HCT116 (cell line): ENCODE measurements around the gene SEMA3C. TPM values are rescaled to one million over a fixed set of nuclear protein-coding genes. Genes with fewer than 3 reads are reported as not detected.

Experiments
- ATAC-seq: fragments of 200-7000 bp; cut with Tn5 transposase; 2 replicates; pipeline ENCODE4 v1.9.1; 2020; ENCODE audit warnings: mild to moderate bottlenecking, moderate library complexity
- BruUV-seq: library from RNA; stranded (reverse); fragments of 400-500 nt; replicated peaks from 2 replicates; lab custom pipeline; 2021; lab: Mats Ljungman, UMichigan
- CTCF ChIA-PET: fragments of 300-600 bp; sonication (Branson Sonifier 250); formaldehyde crosslinking; loops from one replicate; lab custom pipeline; 2021; ENCODE audit warnings: antibody characterized with exemption; lab: Charles Lee
- POLR2A ChIA-PET: fragments of 300-600, 350-600 bp; sonication (Branson Sonifier 250); formaldehyde crosslinking; loops from one replicate; lab custom pipeline; 2021; ENCODE audit warnings: antibody characterized with exemption; lab: Charles Lee
- RAD21 ChIA-PET, 2 experiments: fragments of 300-600 bp; sonication (Branson Sonifier 250); formaldehyde crosslinking; loops; one replicate each; lab custom pipeline; 2023; ENCODE audit warnings: low total read pairs in 2 of 2; ENCODE audit not compliant: uncharacterized antibody in 2 of 2, unreplicated experiment in 2 of 2, low non-redundant PET in 1 of 2; lab: Charles Lee
- DNase-seq: peaks from one replicate; pipeline ENCODE4 v3.0.0-alpha.2; 2010; ENCODE audit warnings: low read depth, low spot score
- H2AFZ ChIP-seq: fragments of 200-600 bp; shearing (Covaris generic), sonication (generic); 2 replicates; pipeline ENCODE4 v1.6.1; 2017; ENCODE audit warnings: low read depth, mixed run types, mixed read lengths, antibody characterized with exemption, low read length; ENCODE audit not compliant: poor library complexity, severe bottlenecking
- H3K27ac ChIP-seq: 2 replicates; pipeline ENCODE4 v1.5.1; 2012; ENCODE audit warnings: low read depth, low read length
- H3K27me3 ChIP-seq: fragments of 200-600 bp; sonication (generic); 2 replicates; pipeline ENCODE4 v1.6.1; 2016; ENCODE audit warnings: mixed run types, low read length, mixed read lengths; ENCODE audit not compliant: insufficient read depth
- H3K36me3 ChIP-seq, 2 experiments: fragments of 200-500 bp in 1 of 2; fragments of 200-600 bp in 1 of 2; sonication (Bioruptor generic) in 1 of 2; sonication (generic) in 1 of 2; 2 replicates each; pipeline versions ENCODE4 v1.5.1 to v1.6.1; 2014 to 2016; ENCODE audit warnings: low read length in 2 of 2, inconsistent platforms in 1 of 2, mixed read lengths in 1 of 2, mixed run types in 1 of 2; ENCODE audit not compliant: insufficient read depth in 2 of 2, control insufficient read depth in 1 of 2
- H3K4me1 ChIP-seq, 2 experiments: fragments of 200-600 bp in 1 of 2; sonication (generic) in 1 of 2; 2 replicates each; pipeline versions ENCODE4 v1.5.1 to v1.6.1; 2012 to 2017; ENCODE audit warnings: low read length in 2 of 2, inconsistent platforms in 1 of 2, mild to moderate bottlenecking in 1 of 2, mixed read lengths in 1 of 2, mixed run types in 1 of 2, moderate library complexity in 1 of 2; ENCODE audit not compliant: insufficient read depth in 2 of 2, control insufficient read depth in 1 of 2
- H3K4me2 ChIP-seq: fragments of 200-600 bp; sonication (generic); 2 replicates; pipeline ENCODE4 v1.6.1; 2017; ENCODE audit warnings: mixed run types, low read length, mixed read lengths
- H3K4me3 ChIP-seq, 2 experiments: fragments of 200-600 bp in 1 of 2; sonication (generic) in 1 of 2; replicated peaks in 1 of 2; 2 replicates each; pipeline ENCODE4 v1.5.1; 2011 to 2016; ENCODE audit warnings: low read length in 2 of 2, control low read depth in 1 of 2, low read depth in 1 of 2, mild to moderate bottlenecking in 1 of 2, mixed read lengths in 1 of 2, mixed run types in 1 of 2
- H3K79me2 ChIP-seq: fragments of 200-600 bp; sonication (generic); 2 replicates; pipeline ENCODE4 v1.6.1; 2017; ENCODE audit warnings: mild to moderate bottlenecking, mixed run types, low read length, moderate library complexity, mixed read lengths; ENCODE audit not compliant: insufficient read depth
- H3K9ac ChIP-seq: fragments of 200-600 bp; sonication (generic); 2 replicates; pipeline ENCODE4 v1.6.1; 2016; ENCODE audit warnings: low read length, mixed read lengths
- H3K9me2 ChIP-seq: fragments of 200-600 bp; sonication (generic), shearing (Covaris generic); 2 replicates; pipeline ENCODE4 v1.6.1; 2017; ENCODE audit warnings: mixed run types, mild to moderate bottlenecking, moderate library complexity; ENCODE audit not compliant: insufficient read depth
- H3K9me3 ChIP-seq, 2 experiments: fragments of 200-500 bp in 1 of 2; fragments of 200-600 bp in 1 of 2; sonication (Bioruptor generic) in 1 of 2; sonication (generic) in 1 of 2; 2 replicates each; pipeline ENCODE4 v1.6.1; 2014 to 2017; ENCODE audit warnings: low read length in 2 of 2, mixed read lengths in 2 of 2, inconsistent platforms in 1 of 2, low read depth in 1 of 2, mild to moderate bottlenecking in 1 of 2, mixed run types in 1 of 2, moderate library complexity in 1 of 2; ENCODE audit not compliant: control insufficient read depth in 1 of 2, insufficient read depth in 1 of 2
- H4K20me1 ChIP-seq: fragments of 200-600 bp; sonication (generic), shearing (Covaris generic); 2 replicates; pipeline ENCODE4 v1.6.1; 2017; ENCODE audit warnings: mixed run types, mild to moderate bottlenecking, moderate library complexity; ENCODE audit not compliant: insufficient read depth
- ATF3 ChIP-seq: IDR thresholded peaks from 2 replicates; pipeline ENCODE4 v1.6.1; 2012
- CEBPB ChIP-seq: IDR thresholded peaks from 2 replicates; pipeline ENCODE4 v1.6.1; 2012; ENCODE audit warnings: low read depth
- CTCF ChIP-seq, 3 experiments: fragments of 200-600 bp in 1 of 3; sonication (generic) in 1 of 3; IDR thresholded peaks in 2 of 3; conservative IDR thresholded peaks in 1 of 3; 2 replicates each; pipeline ENCODE4 v1.5.1; 2012 to 2017; ENCODE audit warnings: low read depth in 2 of 3, low read length in 2 of 3, antibody characterized with exemption in 1 of 3, borderline replicate concordance in 1 of 3, control low read depth in 1 of 3, mild to moderate bottlenecking in 1 of 3, mixed read lengths in 1 of 3, mixed run types in 1 of 3, moderate library complexity in 1 of 3; ENCODE audit not compliant: insufficient read depth in 1 of 3
- EGR1 ChIP-seq: IDR thresholded peaks from 2 replicates; pipeline ENCODE4 v1.6.1; 2012; ENCODE audit warnings: low read depth
- ELF1 ChIP-seq: IDR thresholded peaks from 2 replicates; pipeline ENCODE4 v1.6.1; 2012; ENCODE audit warnings: low read depth, borderline replicate concordance
- EZH2 ChIP-seq: fragments of 200-600 bp; sonication (generic); IDR thresholded peaks from 2 replicates; pipeline ENCODE4 v1.6.1; 2017; ENCODE audit warnings: antibody characterized with exemption, mixed run types
- EZH2phosphoT487 ChIP-seq: fragments of 200-600 bp; IDR thresholded peaks from 2 replicates; pipeline ENCODE4 v1.6.1; 2018; ENCODE audit warnings: antibody characterized with exemption, borderline replicate concordance
- POLR2A ChIP-seq: IDR thresholded peaks from 2 replicates; pipeline ENCODE4 v1.7.0; 2011; ENCODE audit warnings: borderline replicate concordance; ENCODE audit not compliant: insufficient read depth, insufficient read length; ENCODE audit errors: extremely low read depth
- POLR2AphosphoS5 ChIP-seq: IDR thresholded peaks from 2 replicates; pipeline ENCODE4 v1.6.1; 2011; ENCODE audit warnings: mild to moderate bottlenecking, low read depth, low read length, moderate library complexity
- SP1 ChIP-seq: IDR thresholded peaks from 2 replicates; pipeline ENCODE4 v1.6.1; 2012; ENCODE audit warnings: low read depth
- SRF ChIP-seq: IDR thresholded peaks from 2 replicates; pipeline ENCODE4 v1.6.1; 2012; ENCODE audit warnings: low read depth
- YY1 ChIP-seq: IDR thresholded peaks from 2 replicates; pipeline ENCODE4 v1.6.1; 2011; ENCODE audit warnings: low read length, low read depth, moderate library complexity, mild to moderate bottlenecking; ENCODE audit not compliant: insufficient replicate concordance; ENCODE audit errors: extremely low read depth
- ZBTB33 ChIP-seq: IDR thresholded peaks from 2 replicates; pipeline ENCODE4 v1.6.1; 2011; ENCODE audit warnings: mild to moderate bottlenecking, low read length, moderate library complexity; ENCODE audit not compliant: insufficient replicate concordance; ENCODE audit errors: extremely low read depth
- ZNF274 ChIP-seq: fragments of 200-500 bp; sonication (Bioruptor generic); IDR thresholded peaks from 2 replicates; pipeline ENCODE4 v1.6.1; 2014; ENCODE audit warnings: mild to moderate bottlenecking, low read depth, low read length, inconsistent platforms
- intact Hi-C: fragments of 100-400 bp; cut with micrococcal nuclease; formaldehyde crosslinking; loops from 2 replicates; pipeline ENCODE4 v1.10.0; 2022
- total RNA-seq: library from RNA; stranded (reverse); gene quantifications from one replicate; pipeline ENCODE4 v1.2.1, GENCODE V29; 2021; ENCODE audit not compliant: unreplicated experiment
- TF ChIP-seq, protein P1 (sequence below): IDR thresholded peaks from 2 replicates; pipeline ENCODE4 v1.6.1; 2012

SEMA3C gene
- total RNA-seq, 1 experiment from 2014 or later = 25.3 TPM

DNA sequence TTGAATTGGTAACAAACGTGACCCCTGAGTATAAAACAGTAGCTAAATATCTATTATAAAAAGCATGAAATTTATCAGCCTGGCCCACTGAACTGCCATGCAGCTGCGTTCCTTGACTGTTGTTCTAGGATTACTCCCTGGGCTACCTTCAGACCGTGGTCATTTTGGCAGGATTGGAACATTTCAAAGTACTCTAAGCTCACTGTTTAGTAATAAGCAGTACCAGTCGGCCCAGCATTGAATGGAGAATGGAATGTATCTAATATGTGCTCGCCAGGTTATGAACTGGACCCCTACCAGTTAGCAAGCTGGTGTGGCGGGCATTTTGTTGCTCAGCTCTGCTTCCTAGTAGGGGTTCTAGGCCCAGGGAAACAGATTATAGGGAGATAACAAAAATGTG lies 112.2 kb downstream of the SEMA3C start:
- Histone ChIP-seq H2AFZ (no peak overlapping the region), H3K27ac (no peak overlapping the region), H3K4me2 (no peak overlapping the region), H3K4me3 (no peak overlapping the region), H3K79me2 (no peaks in the 10 kb centered on the region), H3K36me3 (no peaks in the 10 kb centered on the region; a peak in 1 of 4 replicates), H3K4me1 (peaks cover 3 to 17% of the 10 kb centered on the region in 2 experiments; a peak in 3 of 4 replicates), H3K9ac (no peak overlapping the region), H4K20me1 (no peaks in the 10 kb centered on the region), H3K27me3 (no peaks in the 10 kb centered on the region), H3K9me3 (no peaks in the 10 kb centered on the region), H3K9me2 (no peaks in the 10 kb centered on the region)
- no TSS peak for BruUV-seq
- DNase-seq = no peak
- no peak for TF ChIP-seq SP1
- TF ChIP-seq CEBPB = no peak
- TF ChIP-seq EGR1 = no peak
- no peak for TF ChIP-seq POLR2AphosphoS5
- TF ChIP-seq EZH2phosphoT487 = no peak
- no peak for TF ChIP-seq ATF3
- no peak for TF ChIP-seq ZNF274
- ChIA-PET CTCF (no interaction called here), POLR2A (interaction anchor here (0.6 kb wide), 1 partner anchor 803 kb away, joined by 3 read pairs; no protein-coding TSS in a partner anchor), RAD21 (no interaction called here)
- intact Hi-C loops = no loop called here
- no peak for ATAC-seq

- no peak for DNase-seq
- intact Hi-C loops = no loop called here
- POLR2A ChIA-PET = no interaction called here
- no peak overlapping the region for H3K4me2 ChIP-seq
- no TSS peak for BruUV-seq
- CTCF ChIA-PET = no interaction called here
- no peaks in the 10 kb centered on the region for H3K27me3 ChIP-seq
- H3K4me3 ChIP-seq = no peak overlapping the region
- no peak overlapping the region for H3K9ac ChIP-seq
- no peak overlapping the region for H3K27ac ChIP-seq
- H3K9me3 ChIP-seq = no peaks in the 10 kb centered on the region
- RAD21 ChIA-PET = no interaction called here
- no peaks in the 10 kb centered on the region for H3K79me2 ChIP-seq
- no peak overlapping the region for H2AFZ ChIP-seq
- H4K20me1 ChIP-seq = no peaks in the 10 kb centered on the region
- no peak for ATAC-seq
- peaks cover 3 to 17% of the 10 kb centered on the region in 2 experiments; a peak in 3 of 4 replicates for H3K4me1 ChIP-seq
- no peaks in the 10 kb centered on the region for H3K9me2 ChIP-seq
- no peaks in the 10 kb centered on the region; a peak in 1 of 4 replicates for H3K36me3 ChIP-seq
- TF ChIP-seq ZBTB33 (no peak), ELF1 (no peak), EZH2 (no peak), YY1 (no peak), EZH2phosphoT487 (no peak), ATF3 (no peak), SRF (no peak), SP1 (no peak), POLR2AphosphoS5 (no peak), CEBPB (no peak), CTCF (IDR thresholded peaks at IDR 0.05 in 2 of 3, conservative IDR thresholded peaks at IDR 0.05 in 1 of 3; ENCODE audit: borderline replicate concordance in 1 of 3, insufficient read depth in 1 of 3, low read depth in 2 of 3, low read length in 2 of 3) (no peak), POLR2A (no peak)
- TF ChIP-seq, protein P1, sequence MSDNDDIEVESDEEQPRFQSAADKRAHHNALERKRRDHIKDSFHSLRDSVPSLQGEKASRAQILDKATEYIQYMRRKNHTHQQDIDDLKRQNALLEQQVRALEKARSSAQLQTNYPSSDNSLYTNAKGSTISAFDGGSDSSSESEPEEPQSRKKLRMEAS = no peak
Measured at GRCh38 chr7:80804589-80804988, 114.3 kb downstream of the SEMA3C start.
